Endothelial cell of umbilical vein (primary cell): Measurements from ENCODE around the gene GAS2L2. TPM values are rescaled to one million over a fixed set of nuclear protein-coding genes. Genes with fewer than 3 reads are reported as not detected.

Experiments used
- BruUV-seq: library from RNA; stranded (reverse); fragments of 400-500 nt; replicated peaks from 2 replicates; lab custom pipeline; 2021; lab: Mats Ljungman, UMichigan
- CTCF ChIA-PET: fragments of 300-600, 350-600 bp; sonication (Branson Sonifier 250); formaldehyde crosslinking; loops from one replicate; lab custom pipeline; 2021; ENCODE audit warnings: antibody characterized with exemption, inconsistent platforms; lab: Charles Lee
- POLR2A ChIA-PET: fragments of 300-600, 350-600 bp; sonication (Branson Sonifier 250); formaldehyde crosslinking; loops from one replicate; lab custom pipeline; 2021; ENCODE audit warnings: antibody characterized with exemption, inconsistent platforms; lab: Charles Lee
- DNase-seq: peaks from one replicate; pipeline ENCODE4 v3.0.0-alpha.2; 2011; ENCODE audit warnings: low read depth, low spot score
- FAIRE-seq: peaks from 2 replicates; lab custom pipeline; 2011; peaks lifted over from hg19 to GRCh38; lab: Jason Lieb, UNC
- H2AFZ ChIP-seq: 2 replicates; pipeline ENCODE4 v1.6.0; 2012; ENCODE audit warnings: low read depth, low read length, control low read depth, inconsistent platforms
- H3K27ac ChIP-seq: 2 replicates; pipeline ENCODE4 v1.5.1; 2011; ENCODE audit warnings: low read depth, mild to moderate bottlenecking, control low read depth, low read length, moderate library complexity; ENCODE audit not compliant: insufficient read depth
- H3K27me3 ChIP-seq, 2 experiments: 2 replicates each; pipeline versions ENCODE4 v1.6.0 to v1.6.1; 2011; ENCODE audit warnings: low read length in 2 of 2, mixed read lengths in 1 of 2; ENCODE audit not compliant: control insufficient read depth in 2 of 2, insufficient read depth in 2 of 2
- H3K36me3 ChIP-seq, 2 experiments: 2 replicates in 1 of 2; 3 replicates in 1 of 2; pipeline ENCODE4 v1.5.1; 2011; ENCODE audit warnings: low read length in 2 of 2, mild to moderate bottlenecking in 1 of 2, moderate library complexity in 1 of 2; ENCODE audit not compliant: control insufficient read depth in 2 of 2, insufficient read depth in 2 of 2; ENCODE audit errors: extremely low read depth in 1 of 2
- H3K4me1 ChIP-seq: 3 replicates; pipeline ENCODE4 v1.5.1; 2011; ENCODE audit warnings: mild to moderate bottlenecking, low read length; ENCODE audit not compliant: control insufficient read depth, insufficient read depth; ENCODE audit errors: extremely low read depth
- H3K4me2 ChIP-seq: 2 replicates; pipeline ENCODE4 v1.6.1; 2011; ENCODE audit warnings: low read length, control low read depth, mixed read lengths; ENCODE audit not compliant: insufficient read depth
- H3K4me3 ChIP-seq, 3 experiments: fragments of 200-600 bp in 1 of 3; sonication (generic), shearing (Covaris generic) in 1 of 3; replicated peaks in 1 of 3; 2 replicates each; pipeline ENCODE4 v1.5.1; 2011 to 2016; ENCODE audit warnings: control low read depth in 3 of 3, low read length in 3 of 3, mild to moderate bottlenecking in 2 of 3, inconsistent platforms in 1 of 3, low read depth in 1 of 3, moderate library complexity in 1 of 3; ENCODE audit not compliant: insufficient read depth in 1 of 3
- H3K79me2 ChIP-seq: 2 replicates; pipeline ENCODE4 v1.6.0; 2012; ENCODE audit warnings: low read length, inconsistent platforms; ENCODE audit not compliant: control insufficient read depth, insufficient read depth
- H3K9ac ChIP-seq: replicated peaks from 2 replicates; pipeline ENCODE3; 2011; ENCODE audit warnings: low read length, control low read depth; ENCODE audit not compliant: insufficient read depth; ENCODE audit errors: extremely low read depth
- H3K9me1 ChIP-seq: replicated peaks from 3 replicates; pipeline ENCODE4 v1.6.0; 2011; ENCODE audit warnings: mild to moderate bottlenecking, low read length; ENCODE audit not compliant: control insufficient read depth, insufficient read depth; ENCODE audit errors: extremely low read depth
- H3K9me3 ChIP-seq: replicated peaks from 2 replicates; pipeline ENCODE4 v1.5.1; 2012; ENCODE audit warnings: low read length, inconsistent platforms; ENCODE audit not compliant: control insufficient read depth, insufficient read depth
- H4K20me1 ChIP-seq: replicated peaks from 2 replicates; pipeline ENCODE3; 2011; ENCODE audit warnings: mild to moderate bottlenecking, low read length; ENCODE audit not compliant: control insufficient read depth, insufficient read depth; ENCODE audit errors: extremely low read depth
- EZH2 ChIP-seq: IDR thresholded peaks from 2 replicates; pipeline ENCODE4 v1.6.1; 2012; ENCODE audit warnings: borderline replicate concordance, low read depth, mild to moderate bottlenecking, moderate library complexity, low read length, inconsistent platforms; ENCODE audit not compliant: severe bottlenecking
- GATA2 ChIP-seq: IDR thresholded peaks from 2 replicates; pipeline ENCODE4 v1.7.0; 2011; ENCODE audit warnings: low read depth, mild to moderate bottlenecking, moderate library complexity, mixed read lengths, low read length; ENCODE audit not compliant: insufficient read length, insufficient read depth
- POLR2A ChIP-seq: IDR thresholded peaks from 2 replicates; pipeline ENCODE4 v1.6.1; 2012; ENCODE audit warnings: low read depth, mild to moderate bottlenecking, control low read depth, low read length
- POLR2AphosphoS5 ChIP-seq: IDR thresholded peaks from 2 replicates; pipeline ENCODE4 v1.6.1; 2012; ENCODE audit warnings: low read depth, mild to moderate bottlenecking, control low read depth, low read length, moderate library complexity; ENCODE audit not compliant: insufficient read depth
- dilution Hi-C: fragments of 300-500 bp; cut with MboI; formaldehyde crosslinking; loops from one replicate; pipeline ENCODE4 v1.15.0; 2019; ENCODE audit warnings: low sequenced_read_pairs; ENCODE audit not compliant: extremely low pct_ligation_motif_present
- intact Hi-C: fragments of 100-400 bp; cut with micrococcal nuclease; formaldehyde crosslinking; loops from one replicate; pipeline ENCODE4 v1.10.0; 2022
- polyA plus RNA-seq, 4 experiments: library from polyadenylated mRNA; depleted of rRNA in 3 of 4; stranded (reverse) in 3 of 4; unstranded in 1 of 4; fragments of >200 nt; gene quantifications; 2 replicates each; pipeline versions ENCODE4 v1.2.1 to v1.2.3, GENCODE V29; 2011 to 2012; ENCODE audit warnings: missing spikeins in 1 of 4
- total RNA-seq: library from RNA; stranded (reverse); gene quantifications from 2 replicates; pipeline ENCODE4 v1.2.3, GENCODE V29; 2021
- TF ChIP-seq, protein P1 (sequence below): IDR thresholded peaks from 2 replicates; pipeline ENCODE4 v1.6.1; 2011; ENCODE audit not compliant: insufficient read depth, insufficient read length

GAS2L2 gene
- total and polyA plus RNA-seq, 2 donors (not counting 3 experiments of a cell fraction or from before 2014, with no cell fraction given) = not detected

GRCh38 chr17:35717475-35717874 lies 35.6 kb downstream of the GAS2L2 start:
- no peak overlapping the region for H2AFZ ChIP-seq
- H3K27ac ChIP-seq = no peak overlapping the region
- H3K4me1 ChIP-seq = peaks cover 14% of the 10 kb centered on the region
- POLR2A ChIA-PET = no interaction called here
- H3K27me3 ChIP-seq = no peaks in the 10 kb centered on the region
- dilution Hi-C loops = no loop called here
- no peak overlapping the region for H3K9ac ChIP-seq
- no peak overlapping the region for H3K4me3 ChIP-seq
- H3K36me3 ChIP-seq = peaks cover 8 to 10% of the 10 kb centered on the region in 2 experiments
- CTCF ChIA-PET = interaction anchor here (1.1 to 1.6 kb wide), 2 partner anchors 11 to 30 kb away, joined by 3 to 7 read pairs; no protein-coding TSS in a partner anchor
- no peak for FAIRE-seq
- peaks cover 2% of the 10 kb centered on the region for H4K20me1 ChIP-seq
- TF ChIP-seq, protein P1, sequence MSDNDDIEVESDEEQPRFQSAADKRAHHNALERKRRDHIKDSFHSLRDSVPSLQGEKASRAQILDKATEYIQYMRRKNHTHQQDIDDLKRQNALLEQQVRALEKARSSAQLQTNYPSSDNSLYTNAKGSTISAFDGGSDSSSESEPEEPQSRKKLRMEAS = no peak
- no peak for TF ChIP-seq GATA2
- TF ChIP-seq POLR2AphosphoS5 = no peak
- TF ChIP-seq EZH2 = no peak
- no peak overlapping the region for H3K4me2 ChIP-seq
- H3K79me2 ChIP-seq = no peaks in the 10 kb centered on the region
- intact Hi-C loops = no loop called here
- no peaks in the 10 kb centered on the region for H3K9me1 ChIP-seq
- H3K9me3 ChIP-seq = no peaks in the 10 kb centered on the region
- BruUV-seq = no TSS peak
- DNase-seq = no peak

DNA sequence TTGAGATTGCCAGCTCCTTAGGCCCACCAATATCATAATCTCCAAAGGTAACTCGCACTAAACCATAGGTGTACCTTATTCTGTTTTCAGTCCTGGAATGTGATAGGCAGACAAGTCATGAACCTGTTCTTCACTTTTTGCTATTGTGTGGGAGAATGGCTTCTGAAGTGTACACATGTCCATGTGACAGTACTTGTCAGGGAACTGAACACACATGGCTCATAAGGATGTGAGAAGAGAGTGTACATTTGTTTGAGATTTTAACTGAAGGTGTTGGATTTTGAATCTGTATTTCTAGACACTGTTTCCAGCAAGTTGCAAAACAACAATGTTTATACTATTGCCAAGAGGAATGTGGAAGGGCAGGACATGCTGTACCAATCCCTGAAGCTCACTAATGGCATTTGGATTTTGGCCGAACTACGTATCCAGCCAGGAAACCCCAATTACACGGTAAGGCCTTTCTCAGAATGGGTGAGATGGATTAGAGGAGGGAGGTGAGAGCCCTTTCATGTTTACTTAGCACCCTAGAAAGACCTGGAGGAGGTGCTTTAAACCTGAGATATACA lies 36.1 kb downstream of the GAS2L2 start:
- Histone ChIP-seq H3K9me3 (no peaks in the 10 kb centered on the region), H3K4me3 (no peak overlapping the region), H3K9me1 (no peaks in the 10 kb centered on the region), H3K4me2 (no peak overlapping the region), H3K36me3 (peaks cover 8 to 10% of the 10 kb centered on the region in 2 experiments), H3K27ac (no peak overlapping the region), H2AFZ (no peak overlapping the region), H4K20me1 (peaks cover 2% of the 10 kb centered on the region), H3K27me3 (no peaks in the 10 kb centered on the region), H3K9ac (no peak overlapping the region), H3K79me2 (no peaks in the 10 kb centered on the region), H3K4me1 (peaks cover 15% of the 10 kb centered on the region)
- POLR2A ChIA-PET = no interaction called here
- TF ChIP-seq POLR2A = no peak
- BruUV-seq = no TSS peak
- FAIRE-seq (no peak), DNase-seq (no peak)
- CTCF ChIA-PET = interaction anchor here (1.1 to 1.6 kb wide), 2 partner anchors 11 to 30 kb away, joined by 3 to 7 read pairs; no protein-coding TSS in a partner anchor
- intact Hi-C loops (no loop called here), dilution Hi-C loops (no loop called here)
